Measurements from ENCODE around the gene PRR14. TPM values are rescaled to one million over a fixed set of nuclear protein-coding genes. Genes with fewer than 3 reads are reported as not detected.

Gene PRR14
- 11.3 and 11.7 TPM in 2 replicates for polyA plus RNA-seq (2014; cell fraction: cytosol; rRNA removed)
- polyA plus RNA-seq (2014; cell fraction: nucleus; rRNA removed): 57.9 and 107 TPM in 2 replicates

DNA sequence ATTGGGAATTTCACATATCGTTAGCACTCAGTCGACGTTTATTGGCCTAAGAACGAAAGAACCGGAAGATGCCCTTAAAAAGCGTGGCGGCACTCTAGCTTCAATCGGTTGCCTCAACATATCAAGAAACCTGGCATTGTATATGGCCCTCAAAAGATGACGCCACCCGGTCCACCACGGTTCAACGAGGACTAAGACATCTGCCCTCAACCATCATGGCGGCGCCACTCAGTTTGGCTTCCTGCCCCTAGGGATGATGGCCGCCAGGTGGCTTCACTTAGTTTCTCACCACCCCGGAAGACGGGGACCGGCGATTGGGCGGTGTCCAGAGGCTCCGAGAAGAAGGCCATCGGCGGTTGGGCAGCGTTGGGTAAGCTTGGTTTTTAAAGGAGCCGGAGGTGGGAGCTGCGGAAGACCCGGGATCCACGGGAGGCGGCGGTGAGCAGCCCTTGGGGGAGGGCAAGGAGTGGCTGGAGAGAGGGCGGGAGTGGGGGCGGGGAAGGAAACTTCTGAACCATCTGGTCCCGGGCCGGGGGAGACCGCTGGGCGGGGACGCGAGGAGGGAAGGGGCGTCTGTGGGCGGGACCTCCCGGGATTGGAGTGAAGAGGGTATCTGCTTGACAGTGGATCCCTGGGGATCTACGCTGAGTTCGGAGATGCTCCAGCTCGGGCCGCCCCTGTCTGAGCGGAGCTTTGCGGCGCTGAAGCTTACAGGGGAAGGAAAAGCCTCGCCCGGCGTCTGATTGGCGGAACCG lies at the start of gene PRR14:
Gene PRR14, plus strand, starts transcription at position 592 of the 755 bp plus-strand sequence. CDS start 686 bp downstream, outside the sequence.
- peak; percentile 100 for DNase-seq (ENCODE audit: low spot score)

DNA sequence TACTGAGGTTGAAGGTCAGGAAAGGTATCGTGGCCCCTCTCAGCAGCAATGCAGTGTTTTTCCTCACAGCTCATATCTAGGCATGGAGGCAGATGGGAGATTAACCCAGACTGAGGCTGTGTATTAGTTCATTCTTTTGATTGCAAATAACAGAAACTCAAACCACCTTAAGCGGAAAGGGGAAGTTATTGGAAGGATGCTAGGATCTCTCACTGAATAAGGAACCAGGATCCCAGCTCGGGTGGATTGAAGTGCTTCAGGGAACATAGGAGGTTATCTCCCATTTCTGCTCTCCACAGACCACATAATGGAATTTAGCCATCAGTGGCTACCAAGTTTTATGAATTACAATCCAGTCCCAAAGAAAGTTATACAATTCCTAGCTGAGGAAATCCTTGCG lies 48.8 kb upstream of the PRR14 start:
- no peak for DNase-seq (ENCODE audit: low spot score)

DNA sequence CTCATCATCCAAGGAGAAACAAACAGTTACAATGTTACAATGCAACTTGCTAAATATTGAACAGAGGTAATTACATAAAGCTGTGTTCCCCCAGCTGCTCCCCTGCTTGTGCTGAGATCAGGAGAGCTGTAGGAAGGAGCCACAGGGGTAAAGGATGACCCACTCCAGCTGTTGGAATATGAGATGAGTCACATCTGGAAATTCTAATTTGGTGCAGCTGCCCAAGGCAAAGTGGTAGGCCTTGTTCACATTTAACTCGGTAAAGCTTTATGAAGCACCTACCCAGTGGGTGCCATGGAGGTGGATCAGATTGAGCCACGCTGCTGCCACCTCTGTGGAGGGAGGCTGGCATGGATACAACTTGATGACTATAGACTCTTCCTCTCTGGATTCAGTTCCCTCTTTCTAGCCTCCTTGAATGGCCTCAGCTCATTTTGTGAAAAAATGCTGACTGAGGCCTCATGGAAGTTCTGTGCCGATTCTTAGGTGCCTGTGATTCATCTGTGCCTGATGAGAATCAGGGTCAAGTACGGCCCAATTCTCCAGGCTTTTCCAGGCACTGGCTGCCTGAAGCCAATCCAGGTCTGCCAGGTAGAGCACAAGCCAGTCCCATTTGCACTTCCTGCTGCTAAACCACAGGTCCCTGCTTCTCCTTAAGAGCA lies 48.0 kb upstream of the PRR14 start:
- DNase-seq (ENCODE audit: low spot score): no peak

DNA sequence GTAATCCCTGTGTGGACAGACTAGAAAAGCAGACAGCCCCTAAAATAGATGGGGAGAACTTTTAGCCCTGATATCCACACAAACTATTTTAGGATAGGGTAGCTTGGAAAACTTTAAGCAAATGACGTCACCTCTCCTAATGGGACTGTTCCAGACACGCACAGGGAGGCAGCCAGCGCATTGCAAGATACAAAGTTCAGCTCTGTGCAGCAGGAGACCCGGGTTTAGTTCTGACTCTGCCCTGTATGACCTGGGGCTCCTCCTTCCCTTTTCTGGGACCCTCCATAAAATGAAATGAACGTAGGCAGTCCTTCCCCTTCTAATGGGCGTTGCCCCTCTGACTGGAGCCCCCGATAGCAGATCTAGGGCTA lies 46.8 kb upstream of the PRR14 start:
- no peak for DNase-seq (ENCODE audit: low spot score)

DNA sequence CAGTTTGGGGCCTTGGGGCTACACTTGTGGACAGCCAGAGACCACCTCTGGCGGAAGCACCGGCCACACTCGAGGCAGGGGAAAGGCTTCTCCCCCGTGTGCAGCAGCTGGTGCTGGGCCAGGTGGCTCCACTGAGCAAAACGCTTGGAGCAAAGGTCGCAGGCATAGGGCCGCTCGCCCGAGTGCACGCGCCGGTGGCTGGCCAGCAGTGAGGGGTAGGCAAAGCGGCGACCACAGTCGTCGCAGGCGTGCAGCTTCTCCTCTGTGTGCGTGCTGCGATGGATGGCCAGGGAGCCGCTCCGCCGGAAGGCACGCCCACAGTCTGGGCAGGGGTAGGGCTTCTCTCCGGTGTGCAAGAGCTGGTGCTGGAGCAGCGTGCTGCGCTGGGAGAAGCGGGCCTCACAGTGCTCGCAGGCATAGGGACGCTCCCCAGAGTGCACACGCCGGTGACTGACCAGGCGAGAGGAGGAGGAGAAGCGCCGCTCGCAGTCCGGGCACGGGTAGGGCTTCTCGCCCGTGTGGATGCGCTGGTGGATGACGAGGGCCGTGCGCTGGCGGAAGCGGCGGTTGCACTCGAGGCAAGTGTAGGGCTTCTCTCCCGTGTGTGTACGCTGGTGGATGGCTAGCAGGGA lies 46.3 kb upstream of the PRR14 start:
- no peak for DNase-seq (ENCODE audit: low spot score)

DNA sequence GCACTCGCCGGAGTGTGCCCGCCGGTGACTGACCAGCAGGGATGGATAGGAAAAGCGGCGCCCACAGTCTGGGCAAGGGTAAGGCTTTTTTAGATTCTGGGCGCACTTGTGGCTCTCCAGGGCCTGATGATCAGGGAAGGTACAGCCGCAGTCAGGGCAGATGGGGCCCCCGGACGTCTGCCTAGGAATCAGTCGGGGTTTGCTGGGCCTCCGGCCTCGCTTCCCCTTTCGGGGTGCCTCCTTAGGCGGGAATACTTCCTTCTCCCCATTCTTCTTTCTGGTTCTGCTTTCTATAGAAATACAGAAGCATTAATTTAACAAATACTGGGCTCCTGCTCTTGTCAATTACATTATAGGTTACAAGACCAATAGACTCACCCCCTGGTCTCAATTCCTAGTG lies 45.6 kb upstream of the PRR14 start:
- DNase-seq (ENCODE audit: low spot score): no peak

DNA sequence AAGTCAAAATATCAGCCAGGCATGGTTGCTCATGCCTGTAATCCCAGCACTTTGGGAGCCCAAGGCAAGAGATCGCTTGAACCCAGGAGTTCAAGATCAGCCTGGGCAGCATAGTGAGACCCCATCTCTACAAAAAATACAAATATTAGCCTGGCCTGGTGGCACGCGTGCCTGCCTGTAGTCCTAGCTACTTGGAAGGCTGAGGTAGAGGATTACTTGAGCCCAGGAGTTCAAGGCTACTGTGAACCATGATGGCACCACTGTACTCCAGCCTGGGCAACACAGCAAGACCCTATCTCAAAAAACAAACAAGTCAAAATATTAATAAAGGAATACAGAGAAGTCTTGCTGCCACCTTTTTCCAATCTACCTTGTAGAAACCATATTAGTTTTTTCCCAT lies 44.8 kb upstream of the PRR14 start:
- DNase-seq (ENCODE audit: low spot score): no peak

DNA sequence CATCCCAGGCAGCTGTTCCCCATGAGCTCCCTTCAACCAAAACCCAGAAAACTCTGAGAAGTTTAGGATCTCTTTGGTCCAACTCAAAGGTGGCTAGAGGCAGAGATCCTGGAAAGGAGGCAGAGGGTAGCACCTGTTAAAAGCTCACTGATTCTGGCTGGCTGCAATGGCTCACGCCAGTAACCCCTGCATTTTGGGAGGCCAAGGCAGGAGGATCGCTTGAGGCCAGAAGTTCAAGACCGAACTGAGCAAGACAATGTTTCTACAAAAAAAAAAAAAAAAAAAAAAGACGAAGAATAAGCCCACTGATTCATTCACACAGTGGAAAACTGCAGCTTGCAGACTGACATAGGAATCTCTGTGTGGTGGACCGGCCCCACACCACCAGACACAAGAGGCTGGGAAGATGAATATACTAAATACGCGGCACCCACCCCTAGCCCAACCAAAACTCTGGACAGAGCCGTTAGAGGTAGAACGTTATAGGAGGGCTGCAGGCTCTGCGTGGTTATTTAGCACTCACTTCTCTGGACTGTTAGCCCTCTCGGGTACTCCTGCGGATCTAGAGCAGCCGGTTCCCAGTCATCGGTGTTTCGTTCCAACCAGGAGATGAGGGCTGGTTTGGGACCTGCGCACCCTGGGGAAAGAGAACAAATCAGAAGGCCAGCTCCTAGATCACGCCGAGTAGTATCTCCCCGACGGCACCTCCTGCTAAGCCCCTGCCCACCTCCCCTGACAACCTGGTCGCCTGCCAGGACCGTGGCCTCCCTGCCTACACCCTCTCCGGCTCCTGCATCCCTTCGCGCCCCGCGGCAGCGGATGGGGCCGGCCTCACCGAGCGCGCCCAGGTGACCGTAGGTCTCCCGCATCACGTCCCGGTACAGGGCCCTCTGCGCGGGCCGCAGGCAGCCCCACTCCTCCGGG lies 41.5 kb upstream of the PRR14 start:
- peak; percentile 25 for DNase-seq (ENCODE audit: low spot score)

DNA sequence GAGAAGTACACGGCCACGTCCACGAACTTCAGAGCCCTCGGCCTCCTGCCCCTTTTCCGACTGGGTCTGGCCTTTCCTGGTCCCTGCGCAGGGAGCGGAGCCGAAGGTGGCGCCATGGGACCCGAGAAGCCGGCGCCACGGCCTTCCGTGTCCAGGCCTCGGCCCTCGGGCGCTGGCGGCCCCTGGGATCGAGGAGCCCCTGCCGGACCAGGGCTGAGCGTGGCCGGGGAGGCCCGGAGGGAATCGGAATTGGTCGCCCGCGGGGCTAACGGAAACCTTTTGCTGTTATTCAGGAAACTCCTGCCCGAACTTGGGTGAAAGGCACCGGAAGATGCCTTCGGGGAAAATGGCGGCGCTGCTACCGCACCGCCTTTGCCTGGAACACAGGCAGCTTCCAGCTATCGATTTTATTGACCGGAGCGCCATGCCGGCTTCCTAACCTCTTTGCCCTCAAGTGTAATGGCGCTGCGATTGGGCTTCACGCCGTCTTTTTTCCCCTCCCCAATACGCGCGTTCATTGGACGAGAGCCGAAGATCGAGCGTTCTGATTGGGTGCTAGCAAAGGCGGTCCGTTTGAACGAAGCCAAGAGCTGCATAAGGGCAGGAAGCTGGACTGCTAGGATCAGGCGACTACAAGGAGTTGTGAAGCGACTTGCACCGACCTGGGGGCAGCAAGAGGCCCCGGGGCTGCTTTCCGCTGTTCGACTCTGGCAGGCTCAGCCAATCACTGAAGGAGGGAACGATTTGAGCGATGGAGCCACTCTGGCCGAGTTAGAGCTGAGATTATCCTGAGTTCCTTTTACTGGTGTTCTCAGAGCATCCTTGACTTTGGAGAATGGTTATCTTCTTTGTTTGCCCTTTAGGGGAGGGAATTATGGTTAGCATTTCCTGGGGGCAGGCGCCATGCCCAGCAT lies 40.6 kb upstream of the PRR14 start, which contains the start of gene ZNF689:
Gene ZNF689, minus strand, starts transcription at position 464 of the 914 bp plus-strand sequence. Its CDS starts 348 bp downstream, at position 116.
- DNase-seq (ENCODE audit: low spot score): peak; percentile 99

DNA sequence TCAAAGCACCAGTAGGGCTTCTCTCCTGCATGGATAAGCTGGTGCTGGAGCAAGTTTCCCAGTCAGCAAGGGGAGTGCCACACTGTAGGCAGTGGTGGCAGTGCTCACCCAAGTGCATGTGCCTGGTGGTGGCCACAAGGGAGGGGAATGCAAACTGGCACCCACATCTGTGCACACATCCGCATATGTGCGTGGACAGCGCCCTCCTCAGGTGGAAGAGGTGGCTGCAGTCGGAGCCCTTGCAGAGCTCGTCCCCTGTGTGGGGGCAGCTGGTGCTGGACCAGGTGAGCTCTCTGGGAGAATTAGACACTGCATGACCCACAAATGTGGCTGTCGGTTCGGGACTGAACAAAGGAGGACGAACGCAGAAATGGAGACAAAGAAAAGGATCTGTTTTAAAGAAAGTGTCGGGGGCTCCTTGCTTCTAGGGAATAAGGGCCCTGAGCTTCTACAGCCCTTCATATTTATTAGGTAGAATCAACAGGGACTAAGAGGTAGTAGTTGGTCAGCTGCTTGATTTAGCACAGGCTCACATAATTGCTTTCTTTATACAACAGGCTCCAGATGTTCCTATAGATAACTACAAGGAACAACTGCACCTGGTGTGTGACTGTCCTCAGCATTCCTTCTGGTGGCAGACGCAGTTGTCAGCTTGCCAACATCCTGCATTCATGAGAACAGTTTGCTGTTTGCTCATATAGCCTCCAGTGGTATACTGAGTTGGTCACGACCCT lies 35.2 kb upstream of the PRR14 start:
- DNase-seq (ENCODE audit: low spot score): peak; percentile 75

DNA sequence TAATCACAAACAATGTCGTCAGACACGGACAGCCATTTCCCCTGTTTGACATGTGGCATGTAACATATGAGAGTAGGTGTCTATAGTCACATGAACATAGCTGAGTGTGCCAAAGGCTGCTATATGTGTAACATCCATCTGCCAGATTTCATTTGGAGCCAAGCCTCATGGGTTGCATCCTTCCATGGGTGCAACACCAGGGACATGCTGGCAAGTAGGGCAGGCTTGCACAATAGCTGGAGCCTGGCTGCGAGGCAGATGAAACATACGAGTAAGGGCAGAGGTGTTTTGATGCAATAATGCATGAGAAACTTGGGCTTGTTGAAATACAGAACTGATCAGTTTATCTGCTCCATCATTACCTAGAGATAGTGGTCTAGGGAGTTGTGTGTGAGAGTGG lies 31.6 kb upstream of the PRR14 start:
- no peak for DNase-seq (ENCODE audit: low spot score)

DNA sequence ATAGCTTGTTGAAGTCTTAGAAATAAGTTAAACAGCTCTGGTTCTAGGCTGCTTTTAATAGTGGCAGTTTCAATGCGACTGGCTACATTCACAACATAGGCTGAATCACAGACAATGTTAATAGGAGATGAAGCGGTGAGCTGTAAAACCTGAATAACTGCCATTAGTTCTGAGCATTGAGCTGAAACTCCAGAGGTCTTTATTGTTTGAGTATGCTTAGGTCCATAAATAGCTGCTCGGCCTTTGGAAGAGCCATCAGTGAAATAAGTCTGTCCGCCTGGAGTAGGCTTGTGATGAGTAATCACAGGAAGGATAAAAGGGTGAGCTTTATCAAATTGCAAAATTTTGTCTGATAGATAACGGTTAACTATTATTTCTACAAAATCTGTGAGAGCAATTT lies 31.1 kb upstream of the PRR14 start:
- no peak for DNase-seq (ENCODE audit: low spot score)

DNA sequence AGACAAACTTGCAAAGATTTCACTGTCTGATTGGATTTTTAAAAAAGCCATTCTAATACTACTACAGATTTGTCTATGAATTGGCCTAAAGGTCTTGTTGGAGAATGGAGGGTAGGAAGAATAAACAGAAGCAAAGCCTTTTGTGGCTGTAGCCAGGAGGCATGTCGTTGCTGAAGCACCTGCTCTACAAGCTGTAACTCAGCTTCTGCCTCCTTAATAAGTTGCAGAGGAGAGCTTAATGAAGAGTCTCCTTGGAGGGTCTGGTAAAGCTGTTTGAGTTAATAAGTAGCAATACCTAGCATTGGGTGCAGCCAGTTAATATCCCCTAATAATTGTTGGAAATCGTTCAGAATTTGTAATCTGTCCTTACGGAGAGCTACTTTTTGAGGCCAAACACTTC lies 30.6 kb upstream of the PRR14 start:
- no peak for DNase-seq (ENCODE audit: low spot score)

DNA sequence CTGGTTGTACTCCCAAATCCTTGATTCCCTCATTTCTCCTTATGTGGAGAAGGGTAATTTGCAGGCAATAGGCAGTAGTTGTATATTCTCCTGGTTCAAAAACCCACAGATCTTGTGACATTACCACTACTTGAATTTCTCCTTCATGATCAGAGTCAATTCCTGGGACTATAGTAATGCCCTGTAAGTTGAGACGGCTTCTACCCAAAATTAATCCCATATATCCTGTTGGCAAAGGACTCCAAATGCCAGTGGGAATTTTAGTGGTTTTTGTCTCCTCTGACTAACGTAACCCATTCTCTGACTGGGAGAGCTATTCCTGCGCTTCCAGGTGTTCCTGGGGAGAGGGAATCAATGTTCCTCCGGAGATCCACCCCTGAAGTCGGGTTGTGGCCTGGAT lies 29.0 kb upstream of the PRR14 start:
- DNase-seq (ENCODE audit: low spot score): no peak

DNA sequence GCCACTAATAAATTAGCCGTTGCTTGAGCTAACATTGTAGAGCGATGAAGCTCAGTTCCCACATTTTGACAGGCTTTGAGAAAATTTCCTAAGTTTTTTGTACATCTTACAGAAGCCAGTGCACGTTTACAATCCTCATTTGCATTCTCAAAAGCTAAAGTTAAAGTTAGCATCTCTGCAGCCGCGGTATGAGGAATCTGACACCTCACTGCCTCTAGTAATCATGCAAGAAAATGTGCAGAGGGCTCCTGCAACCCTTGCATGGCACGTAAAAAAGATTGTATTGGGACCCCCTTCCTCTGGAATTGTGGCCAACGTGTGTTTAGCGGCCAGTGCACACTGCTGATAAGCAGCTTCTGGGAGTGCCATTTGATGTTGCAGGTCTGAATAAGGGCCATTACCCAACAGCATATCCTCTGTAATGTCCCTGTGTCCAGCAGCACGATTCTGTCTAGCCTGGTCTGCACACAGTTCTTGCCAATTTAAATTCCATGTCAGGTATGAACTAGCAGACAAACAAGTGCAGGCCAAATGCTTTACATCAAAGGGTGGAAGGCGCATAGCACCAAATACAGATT lies 28.2 kb upstream of the PRR14 start:
- no peak for DNase-seq (ENCODE audit: low spot score)

DNA sequence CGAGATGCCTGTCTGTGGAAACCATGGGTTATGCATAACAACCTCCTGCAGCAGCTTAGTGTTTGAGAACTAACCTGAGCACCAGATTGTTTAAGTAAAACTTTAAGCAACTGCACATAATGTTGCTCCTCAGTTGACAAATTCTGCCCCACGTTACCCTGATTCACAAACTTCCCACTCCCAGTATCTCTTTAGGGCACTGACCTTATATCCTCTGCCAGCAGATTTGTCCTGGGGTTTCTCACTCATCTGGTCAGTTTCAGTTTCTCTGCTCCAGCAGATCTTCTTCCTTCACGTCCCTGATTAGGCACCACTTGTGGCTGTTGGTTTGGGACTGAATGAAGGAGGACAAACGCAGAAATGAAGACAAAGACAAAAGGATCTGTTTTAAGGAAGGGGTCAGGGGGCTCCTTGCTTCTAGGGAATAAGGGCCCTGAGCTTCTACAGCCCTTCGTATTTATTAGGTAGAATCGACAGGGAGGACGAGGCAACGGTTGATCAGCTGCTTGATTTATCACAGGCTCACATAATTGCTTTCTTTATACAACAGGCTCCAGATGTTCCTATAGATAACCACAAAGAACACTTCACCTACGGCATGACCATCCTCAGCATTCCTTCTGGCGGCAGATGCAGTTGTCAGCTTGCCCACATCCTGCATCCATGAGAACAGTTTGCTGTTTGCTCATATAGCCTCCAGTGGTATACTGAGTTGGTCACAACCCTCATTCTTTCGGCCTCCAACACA lies 27.1 kb upstream of the PRR14 start:
- DNase-seq (ENCODE audit: low spot score): peak; percentile 35

DNA sequence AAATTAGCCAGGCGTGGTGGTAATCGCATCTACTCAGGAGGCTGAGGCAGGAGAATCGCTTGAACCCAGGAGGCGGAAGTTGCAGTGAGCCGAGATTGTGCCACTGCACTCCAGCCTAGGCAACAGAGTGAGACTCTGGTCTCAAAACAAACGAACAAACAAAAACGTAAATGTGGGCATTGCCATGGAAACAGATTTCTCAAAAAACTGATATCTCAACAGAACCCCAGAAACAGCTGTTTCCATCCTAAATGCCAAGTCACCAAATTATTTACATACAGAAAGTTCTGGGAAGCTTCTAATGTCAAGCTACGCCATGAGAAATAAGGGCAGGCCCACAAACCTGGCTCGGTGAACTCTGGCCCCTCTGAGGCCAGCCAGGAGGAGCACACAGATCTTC lies 24.5 kb upstream of the PRR14 start:
- DNase-seq (ENCODE audit: low spot score): no peak

Measured in SK-N-DZ (cell line).